Activated CD8-positive, alpha-beta memory T cell treated with anti-CD3 and anti-CD28 coated beads, Interleukin-2, amount 50 U/mL, for 4 hours (primary cell): ENCODE results near the gene ENOX1.

Experiments used
- DNase-seq: peaks from one replicate; pipeline ENCODE4 v3.0.0-alpha.2; 2020

The ENOX1 gene

DNA sequence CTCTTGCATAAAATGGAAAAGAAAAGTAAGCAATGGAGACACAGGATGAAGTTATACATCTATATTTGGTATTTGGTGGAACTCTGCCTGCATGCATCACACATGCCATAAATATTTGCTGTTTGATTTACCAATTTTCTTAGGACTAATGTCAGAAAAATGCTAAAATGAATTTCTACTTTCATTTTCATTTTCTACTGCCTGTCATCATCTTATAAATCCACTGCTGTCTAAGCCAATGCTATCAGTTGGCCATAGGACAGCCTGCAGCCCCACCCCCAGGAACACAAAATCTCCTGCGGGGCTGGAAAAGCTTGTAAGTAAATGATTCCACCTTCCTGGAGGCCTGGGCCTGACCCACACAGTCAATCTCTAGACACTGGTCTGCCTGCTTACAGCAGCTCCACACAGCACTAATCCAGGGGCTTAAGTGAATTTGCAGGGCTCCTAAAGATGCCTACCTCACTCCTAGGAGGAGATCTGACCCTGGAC lies 122.0 kb downstream of the ENOX1 start:
- DNase-seq, result no peak

DNA sequence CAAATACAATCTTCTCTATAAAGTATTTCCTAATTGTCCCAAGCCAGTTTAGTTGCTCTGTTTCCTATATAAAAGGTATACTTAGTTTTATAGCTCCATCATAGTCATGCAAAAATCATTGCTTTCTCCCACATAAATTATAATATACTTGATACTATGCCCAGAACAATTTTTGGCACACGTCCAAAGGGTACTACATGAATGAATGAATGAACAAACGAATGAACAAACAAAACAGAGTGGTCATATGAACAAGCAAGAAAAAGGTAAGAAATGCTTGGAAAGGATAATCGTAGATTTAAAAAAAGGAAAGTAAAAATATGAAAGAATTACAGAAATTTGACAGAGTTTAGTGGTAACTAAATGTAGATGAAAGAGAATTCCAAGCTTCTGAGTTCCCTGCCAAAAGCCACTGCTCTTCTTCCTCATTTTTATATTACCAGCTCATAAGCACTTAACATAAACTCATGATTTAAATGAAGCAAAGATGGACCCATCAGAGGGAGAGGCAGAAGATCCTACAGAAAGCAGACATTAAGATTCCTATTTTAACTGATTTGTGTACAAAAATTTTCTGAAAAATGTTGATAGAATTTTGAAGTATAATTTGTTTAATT lies 123.2 kb downstream of the ENOX1 start:
- DNase-seq, result no peak

DNA sequence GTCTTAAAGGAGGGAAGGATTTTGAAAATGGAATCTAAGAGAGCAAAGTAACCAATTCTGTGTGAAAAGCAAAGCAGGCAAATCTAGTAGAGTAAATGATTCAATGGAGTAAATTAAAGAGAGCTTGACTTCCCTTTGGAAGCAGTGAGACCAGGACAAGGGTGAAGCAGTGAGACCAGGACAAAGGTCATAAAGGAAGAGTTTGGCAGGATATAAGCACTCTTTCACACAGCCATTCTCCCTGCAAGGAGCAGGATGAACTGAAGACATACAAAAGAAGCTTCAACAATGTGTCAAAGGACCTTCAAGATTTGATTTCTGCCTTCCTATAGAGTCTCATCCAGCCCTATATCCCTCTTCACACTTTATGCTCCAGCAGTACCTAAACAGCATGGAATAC lies 123.8 kb downstream of the ENOX1 start:
- no peak for DNase-seq

DNA sequence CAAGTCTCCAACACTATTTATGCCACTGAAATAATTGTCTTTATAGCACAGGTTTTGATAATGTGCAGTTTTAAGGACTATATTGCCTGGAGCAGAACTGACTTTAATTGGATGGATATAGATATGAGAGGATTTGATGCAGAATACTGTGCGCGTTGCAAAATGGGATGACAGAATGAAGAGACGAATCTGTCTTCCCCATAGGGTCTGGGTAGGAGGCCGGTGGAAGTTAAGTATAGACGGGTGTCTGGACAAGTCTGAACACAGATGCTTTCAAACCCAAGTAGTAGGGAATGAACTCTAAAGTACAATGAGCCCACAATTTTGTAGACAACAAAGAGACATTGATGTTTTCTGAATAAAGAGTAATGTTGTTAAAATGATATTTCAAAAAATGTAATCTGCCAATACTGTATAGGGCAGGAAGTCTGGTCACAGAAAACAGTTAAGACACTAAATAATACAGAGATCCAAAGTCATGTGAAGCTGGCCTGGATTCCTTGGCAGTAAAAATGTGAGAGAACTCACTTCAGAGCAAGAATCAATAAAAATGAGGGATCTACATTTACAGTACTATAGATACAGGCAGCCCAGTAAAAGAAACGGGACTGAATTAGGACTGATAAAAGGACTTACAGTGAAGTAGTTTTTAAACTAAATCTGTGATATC lies 125.5 kb downstream of the ENOX1 start:
- no peak for DNase-seq

DNA sequence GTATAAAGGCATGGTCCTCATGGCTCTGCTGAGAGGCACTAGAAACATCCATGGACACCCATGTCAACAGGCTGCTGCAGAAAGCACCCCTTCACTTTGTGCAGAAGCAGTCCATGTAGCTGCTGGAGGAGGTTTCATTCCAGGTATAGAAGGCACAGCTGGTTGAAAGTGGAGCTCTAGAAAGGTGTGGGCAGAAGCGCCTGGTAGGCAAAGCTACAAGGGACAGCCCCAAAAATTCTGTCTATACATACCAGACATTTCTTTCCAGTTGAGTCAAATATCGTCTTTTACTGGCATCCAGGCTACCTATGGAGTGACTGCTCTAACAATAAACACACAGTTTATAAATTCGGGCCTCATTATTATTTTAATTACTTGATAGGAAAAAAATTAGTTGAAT lies 129.3 kb downstream of the ENOX1 start:
- no peak for DNase-seq

DNA sequence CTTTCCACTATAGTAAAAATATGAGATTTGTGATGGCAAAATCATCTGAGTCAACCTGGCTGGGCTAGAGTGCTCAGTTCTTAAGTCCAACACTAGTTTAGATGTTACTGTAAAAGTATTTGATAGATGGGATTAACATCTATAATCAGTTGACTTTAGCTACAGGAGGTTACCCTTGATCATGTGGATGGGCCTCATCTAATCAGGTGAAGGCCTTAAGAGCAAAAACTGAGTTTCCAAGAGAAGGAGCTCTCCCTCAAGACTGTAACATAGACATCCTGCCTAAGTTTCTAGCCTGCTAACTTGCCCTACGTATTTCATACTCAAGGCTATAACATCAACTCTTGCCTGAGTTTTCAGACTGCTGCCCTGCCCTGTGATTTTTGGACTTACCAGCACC lies 132.8 kb downstream of the ENOX1 start:
- no peak for DNase-seq

DNA sequence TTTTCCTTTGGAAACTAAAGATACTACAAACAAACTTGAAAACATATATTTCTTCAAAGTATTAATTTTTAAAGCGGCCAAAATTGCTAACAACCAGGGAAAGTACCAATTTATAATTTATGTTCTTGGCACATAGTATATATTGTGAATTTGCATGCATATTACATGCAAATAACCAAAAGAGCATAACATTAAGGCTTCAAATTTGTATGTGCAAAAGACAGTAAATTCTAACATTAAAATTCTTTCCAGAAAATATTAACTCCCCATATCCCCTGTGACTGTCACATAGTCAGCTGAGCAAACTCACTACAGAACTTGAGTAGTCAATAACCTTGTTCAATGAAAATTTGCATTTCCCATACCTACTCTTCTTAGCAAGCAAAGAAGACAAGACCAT lies 133.4 kb downstream of the ENOX1 start:
- no peak for DNase-seq

DNA sequence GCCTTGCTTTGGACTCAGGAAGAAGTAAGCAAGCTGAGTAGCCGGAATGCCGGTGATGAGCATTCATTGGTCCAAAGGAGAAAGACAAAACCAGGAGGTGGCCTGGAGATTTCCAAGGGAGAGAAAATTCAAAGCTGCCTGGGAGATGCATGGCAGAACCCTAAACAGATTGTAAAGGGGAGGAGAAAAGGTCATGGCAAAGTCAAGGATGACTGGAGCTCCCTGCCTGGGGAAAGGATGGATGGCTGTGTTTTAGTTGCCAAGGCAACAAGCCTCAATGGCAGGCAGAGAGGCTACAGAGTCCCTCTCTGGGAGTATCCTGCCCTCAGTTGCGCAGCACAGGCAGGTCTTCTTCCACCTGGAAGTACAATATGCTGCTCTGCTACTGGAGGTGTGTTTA lies 134.0 kb downstream of the ENOX1 start:
- DNase-seq, result no peak

DNA sequence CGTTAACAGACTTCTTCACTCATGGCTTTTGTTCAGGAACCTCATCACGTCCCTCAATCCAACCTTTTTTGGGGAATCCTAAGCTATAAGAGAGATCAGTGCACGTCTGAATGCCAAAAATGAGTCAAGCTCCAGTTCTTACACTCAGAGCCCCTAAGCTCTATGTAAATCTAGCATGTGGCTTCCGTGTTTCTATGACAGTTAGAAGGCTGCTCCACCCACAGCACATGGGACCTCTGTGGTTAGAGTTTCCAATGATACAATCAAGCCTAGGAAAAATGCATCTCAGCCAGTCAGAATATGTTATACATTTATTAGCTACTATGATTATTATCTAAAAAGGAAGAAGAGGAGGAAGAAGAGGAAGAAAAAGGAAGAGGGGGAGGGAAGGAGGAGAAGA lies 135.9 kb downstream of the ENOX1 start:
- no peak for DNase-seq

DNA sequence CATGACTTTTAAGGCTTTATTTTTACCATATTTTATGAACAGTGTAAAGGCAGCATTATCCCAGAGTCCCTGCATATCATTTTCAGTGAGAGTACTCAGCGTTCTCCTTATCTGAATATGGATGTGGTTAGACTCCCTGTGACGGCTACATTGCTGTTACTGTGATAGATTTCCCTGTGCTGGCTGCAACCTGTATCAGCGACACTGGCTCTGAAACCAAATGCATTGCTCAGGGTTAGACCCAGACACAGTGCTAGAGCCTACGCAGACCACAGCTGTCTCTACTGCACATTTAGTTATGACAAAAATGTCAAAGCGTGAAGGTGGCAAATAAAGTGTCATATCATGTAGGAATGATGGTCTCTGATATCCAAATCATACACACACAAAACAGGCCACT lies 138.0 kb downstream of the ENOX1 start:
- no peak for DNase-seq

DNA sequence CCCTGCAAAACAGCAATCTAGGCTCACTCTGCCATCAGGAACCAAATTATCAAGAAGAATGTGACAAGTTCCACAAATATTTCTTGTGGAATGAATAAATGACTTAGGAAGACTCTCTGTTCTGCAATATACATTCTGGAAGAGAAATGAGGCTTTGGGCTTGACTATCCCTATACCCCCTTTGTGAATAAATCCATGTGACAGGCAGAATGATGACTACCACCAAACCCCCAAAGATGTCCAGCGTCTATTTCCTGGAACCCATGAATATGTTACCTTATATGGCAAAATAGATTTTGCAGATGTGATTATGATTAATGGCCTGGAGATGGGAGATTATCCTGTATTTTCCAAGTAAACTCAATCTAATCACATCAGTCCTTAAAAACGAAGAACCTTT lies 139.3 kb downstream of the ENOX1 start:
- DNase-seq, result no peak

DNA sequence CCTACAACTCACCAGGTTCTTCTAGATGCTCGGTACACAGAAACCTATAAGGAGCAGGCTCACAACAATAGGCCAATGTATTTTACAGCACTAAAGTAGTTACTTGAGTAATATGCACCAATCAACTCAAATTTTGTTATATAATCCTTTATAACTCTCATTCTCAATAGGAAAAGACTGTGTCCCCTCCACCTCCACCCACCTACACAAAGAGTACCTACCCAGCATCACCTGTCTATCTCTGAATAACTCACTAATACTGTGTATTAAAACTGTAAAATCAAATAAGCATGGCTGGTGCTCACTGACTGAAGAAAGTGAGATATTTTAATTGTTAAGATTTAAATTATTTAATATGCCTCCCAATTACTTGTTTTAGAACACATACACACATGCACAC lies 146.3 kb downstream of the ENOX1 start:
- DNase-seq, result no peak

DNA sequence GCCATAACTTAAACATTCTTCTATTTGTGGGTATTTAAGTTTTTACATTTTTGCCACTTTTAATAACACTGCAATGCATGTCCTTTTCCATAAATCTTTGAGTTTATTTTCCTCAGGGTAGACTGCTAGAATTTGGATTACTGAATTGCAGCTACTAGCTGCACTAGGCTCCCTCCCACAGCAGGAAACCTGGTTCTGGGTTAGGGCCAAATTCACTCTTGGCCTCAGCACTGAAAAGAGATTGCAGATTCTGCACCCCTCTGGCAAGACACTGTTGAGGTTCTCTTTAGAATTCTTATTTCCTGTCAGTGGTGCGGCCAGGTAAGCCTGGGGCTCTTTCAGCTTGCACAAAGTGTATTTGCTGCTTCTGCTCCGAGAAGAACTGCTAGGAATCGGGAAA lies 155.7 kb downstream of the ENOX1 start:
- no peak for DNase-seq

DNA sequence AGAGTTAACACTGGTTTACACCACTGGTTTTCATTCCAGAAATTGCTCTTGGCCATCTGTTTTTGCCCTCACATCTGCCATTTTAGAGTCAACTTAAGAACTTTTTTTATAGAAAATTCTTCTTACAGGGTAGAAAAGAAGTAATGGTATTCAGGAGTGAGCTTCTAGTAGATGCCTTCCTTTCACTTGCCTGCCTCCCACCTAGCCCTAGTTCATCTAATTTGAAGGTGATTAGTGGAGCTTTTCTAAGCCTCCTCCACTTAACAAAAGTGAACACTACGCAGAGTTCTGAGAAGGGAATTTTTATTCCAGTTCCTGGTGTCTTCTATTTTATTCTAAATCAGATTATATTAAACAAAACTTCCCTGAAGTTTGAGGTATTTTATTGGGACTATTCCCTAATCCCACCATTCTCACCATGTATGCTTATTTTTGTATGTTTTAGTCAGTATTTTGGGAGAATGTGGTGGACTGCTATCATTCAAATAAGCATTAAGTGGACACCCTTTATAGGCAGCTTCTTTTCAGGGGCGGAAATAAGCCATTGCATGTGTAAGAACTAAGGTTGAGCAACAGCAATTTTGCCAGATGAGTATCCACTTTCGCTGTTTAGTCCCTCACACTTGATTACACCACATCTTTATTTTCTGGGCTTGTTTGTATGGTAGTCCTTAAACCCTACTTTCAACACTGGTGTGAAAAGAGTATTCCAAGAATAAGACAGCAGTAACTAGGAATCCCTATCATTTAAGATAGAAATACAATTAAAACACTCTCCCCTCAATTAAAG lies 156.9 kb downstream of the ENOX1 start:
- DNase-seq, result no peak

DNA sequence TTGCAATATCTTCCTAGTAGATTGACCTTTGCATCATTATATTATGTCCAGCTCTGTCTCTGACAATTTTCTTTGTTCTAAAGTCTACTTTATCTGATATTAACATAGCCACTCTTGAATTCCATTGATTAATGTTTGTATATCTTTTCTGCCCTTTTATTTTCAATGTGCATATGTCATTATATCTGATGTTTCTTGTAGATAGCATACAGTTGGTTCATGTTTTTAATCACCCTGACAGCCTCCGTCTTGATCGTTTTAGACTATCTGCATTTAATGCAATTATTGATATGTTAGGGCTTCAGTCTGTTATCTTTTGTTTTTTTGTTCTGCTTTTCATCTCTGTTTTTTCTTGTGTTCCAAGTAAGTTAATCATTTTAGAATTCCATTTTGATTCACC lies 159.8 kb downstream of the ENOX1 start:
- no peak for DNase-seq

DNA sequence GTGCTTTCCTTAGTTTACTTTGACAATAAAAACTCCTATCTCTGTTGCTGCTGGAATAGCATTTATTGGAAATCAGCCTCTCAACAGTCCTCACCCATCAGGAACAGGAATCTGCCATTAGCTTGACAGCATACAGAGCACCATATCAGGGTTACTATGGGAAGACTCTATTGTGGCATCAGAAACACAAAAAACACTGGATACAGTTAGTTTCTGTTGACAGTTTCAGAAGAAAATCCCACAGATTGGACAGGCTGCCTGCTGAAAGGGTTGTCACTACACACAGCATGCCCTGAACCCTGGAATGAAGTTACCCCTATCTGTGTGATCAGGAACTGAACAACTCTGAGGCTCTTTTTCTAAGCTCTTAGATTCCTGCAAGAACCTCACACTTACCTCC lies 172.7 kb downstream of the ENOX1 start:
- DNase-seq, result no peak

DNA sequence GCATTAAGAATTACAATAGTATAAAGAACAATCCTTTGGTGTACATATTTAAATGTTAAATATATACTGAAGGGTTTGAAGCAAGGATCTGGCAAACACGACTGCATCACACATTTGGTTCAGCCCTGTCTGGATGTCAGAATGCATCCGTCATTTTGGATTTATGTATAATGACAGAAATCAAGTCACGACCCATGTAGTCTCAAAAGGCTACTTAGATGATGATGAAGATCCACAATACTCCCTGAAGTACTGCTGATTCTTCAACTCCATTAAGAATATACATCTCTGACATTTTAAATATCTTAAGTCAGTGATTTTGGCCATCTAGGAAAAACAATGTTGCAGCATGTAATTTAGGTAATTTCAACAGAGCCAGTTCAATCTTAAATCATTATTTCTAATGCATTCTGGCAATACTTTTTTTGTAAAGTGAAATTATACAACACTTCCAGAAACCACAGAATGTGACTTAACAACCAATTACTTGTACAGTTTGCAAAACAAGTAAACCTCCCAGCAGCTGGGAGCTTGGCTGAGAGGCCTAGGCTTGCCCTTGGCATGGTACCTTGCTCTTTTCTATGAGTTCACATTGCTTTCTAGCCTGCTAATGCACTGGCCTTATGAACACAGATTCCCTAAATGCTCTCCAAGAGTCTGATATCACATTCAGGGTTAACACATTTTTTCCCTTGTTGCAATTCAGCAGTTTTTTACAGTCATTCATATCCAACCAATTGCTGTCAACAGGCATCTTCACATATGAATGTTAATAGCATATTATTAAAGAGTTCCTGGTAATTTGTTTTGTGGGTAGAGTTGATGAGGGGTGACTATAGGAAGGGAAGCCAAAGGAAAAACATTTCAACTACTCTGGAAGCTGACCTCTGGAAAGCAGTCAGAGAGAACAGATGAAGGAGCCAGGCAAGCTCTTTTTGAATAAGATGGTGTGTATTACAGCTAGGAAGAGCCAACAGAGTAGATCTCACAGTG lies 175.2 kb downstream of the ENOX1 start:
- DNase-seq, result no peak

DNA sequence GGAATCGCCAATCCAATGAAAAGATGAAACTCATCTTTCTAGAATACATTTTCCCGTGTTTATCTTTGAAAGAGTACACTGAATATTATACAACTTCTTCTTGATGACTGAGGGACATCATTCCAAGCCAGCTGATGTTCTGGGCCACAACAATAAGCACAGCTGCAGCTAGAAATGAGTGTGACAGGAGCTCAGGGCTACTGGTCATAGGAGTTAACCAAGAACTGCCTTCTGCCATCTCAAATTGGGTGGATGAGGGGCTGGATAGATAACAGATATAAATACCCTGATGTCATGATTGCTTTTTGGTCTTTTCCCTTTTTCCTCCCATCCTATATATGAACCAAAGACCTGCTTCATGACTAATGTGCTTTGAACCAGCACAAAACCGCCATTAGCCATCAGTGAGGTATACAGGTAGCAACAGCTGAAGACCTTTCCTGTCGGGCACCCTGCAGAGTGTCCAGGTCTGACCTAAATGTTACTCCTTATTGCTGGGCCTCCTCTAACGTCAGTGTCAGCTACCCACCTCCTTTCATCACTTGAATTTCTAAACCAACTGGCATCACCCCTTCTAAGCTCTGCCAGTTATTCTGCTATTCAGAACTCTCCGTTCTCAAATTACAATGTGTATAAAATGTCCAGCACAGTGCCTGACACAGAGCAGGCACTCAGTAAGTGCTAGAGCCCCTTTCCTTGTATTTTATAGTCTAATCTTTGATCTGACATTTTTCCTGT lies 178.2 kb downstream of the ENOX1 start:
- DNase-seq, result no peak

DNA sequence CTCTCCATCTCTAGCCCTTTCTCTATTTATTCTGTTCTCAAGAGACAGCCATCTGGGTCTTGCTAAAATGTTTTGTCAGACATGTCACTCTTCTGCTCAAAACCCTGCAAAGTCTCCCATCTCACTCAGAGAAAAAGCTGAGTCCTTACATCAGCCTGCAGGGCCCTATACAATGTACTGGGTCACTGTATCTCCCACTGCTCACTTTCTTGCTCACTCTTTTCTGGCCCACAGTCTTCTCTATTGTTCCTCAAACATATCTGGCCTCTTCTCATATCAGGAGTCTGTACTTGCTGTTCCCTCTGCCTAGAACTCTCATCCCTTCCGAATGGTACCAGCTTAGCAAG lies 189.2 kb downstream of the ENOX1 start:
- DNase-seq, result no peak

DNA sequence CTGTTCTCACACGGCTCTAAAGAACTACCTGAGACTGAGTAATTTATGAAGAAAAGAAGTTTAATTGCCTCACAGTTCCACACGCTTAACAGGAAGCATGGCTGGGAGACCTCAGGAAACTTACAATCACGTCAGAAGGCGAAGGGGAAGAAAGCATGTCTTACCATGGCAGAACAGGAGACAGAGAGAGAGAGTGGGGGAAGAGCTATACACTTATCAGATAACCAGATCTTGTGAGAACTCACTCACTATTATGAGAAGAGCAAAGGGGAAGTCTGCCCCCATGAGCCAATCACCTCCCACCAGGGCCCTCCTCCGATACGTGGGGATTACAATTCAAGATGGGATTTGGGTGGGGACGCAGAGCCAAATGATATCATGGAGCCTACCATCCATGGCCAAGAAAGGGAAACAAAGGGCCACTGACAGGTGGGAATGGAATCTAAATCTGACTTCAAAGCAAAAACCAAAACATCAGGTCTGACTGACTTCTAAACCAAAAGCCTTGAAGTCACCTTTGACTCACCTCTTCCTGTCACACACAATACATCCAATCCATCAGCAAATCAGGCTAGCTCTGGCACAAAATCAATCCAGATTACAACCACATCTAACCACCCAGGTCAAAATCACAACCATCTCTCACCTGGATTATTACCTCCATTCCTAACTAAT lies 189.7 kb downstream of the ENOX1 start:
- DNase-seq, result no peak

DNA sequence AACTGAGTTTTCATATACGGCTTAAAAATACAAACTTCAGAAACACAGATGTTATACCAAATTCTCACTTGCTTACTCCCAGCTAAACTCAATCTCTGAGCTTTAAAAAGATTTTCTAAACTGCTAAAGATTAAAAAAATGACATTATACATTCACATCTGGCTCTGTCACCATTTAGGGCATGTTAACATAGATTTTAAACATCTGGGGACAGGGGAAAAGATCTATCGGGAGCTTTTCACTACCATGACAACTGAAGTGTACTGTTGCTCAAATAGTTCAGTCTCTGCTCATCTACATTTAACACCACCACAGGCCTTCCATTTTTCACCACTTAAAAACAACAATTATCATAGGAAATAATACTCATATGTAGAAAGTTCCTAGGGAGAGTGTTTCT lies 190.8 kb downstream of the ENOX1 start:
- no peak for DNase-seq

DNA sequence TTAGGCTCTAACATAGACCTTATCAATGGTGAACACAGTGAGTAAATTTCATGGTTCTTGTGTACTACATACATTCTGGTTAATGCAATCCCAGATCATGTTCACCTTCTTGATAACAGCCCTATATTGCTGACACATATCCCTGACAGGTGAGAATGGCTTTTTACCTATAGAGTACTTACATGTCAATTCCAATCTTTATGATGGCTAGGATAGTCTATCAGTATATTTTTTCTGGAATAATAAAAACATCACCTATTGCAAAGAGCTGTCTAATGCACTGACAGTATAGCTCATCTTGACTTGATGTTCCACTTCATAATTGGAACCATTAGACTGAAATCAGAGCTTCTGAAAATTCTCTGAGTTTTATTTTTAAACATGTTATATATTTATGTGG lies 199.4 kb downstream of the ENOX1 start:
- no peak for DNase-seq
